Mammary epithelial cell (primary cell): ENCODE results near the gene LMAN1.

Source experiments
- EZH2 ChIP-seq: IDR thresholded peaks from 2 replicates; pipeline ENCODE4 v1.6.1; 2012; ENCODE audit warnings: low read length, inconsistent platforms, borderline replicate concordance
- TF ChIP-seq, protein P1 (sequence below), 2 donors: IDR thresholded peaks in 1 of 2; conservative IDR thresholded peaks in 1 of 2; 2 replicates each; pipeline ENCODE4 v1.5.1; 2011 to 2012; ENCODE audit warnings: inconsistent platforms in 2 of 2, low read length in 2 of 2, mild to moderate bottlenecking in 2 of 2, control low read depth in 1 of 2, low read depth in 1 of 2; ENCODE audit not compliant: insufficient read depth in 1 of 2; ENCODE audit errors: extremely low read depth in 1 of 2

DNA sequence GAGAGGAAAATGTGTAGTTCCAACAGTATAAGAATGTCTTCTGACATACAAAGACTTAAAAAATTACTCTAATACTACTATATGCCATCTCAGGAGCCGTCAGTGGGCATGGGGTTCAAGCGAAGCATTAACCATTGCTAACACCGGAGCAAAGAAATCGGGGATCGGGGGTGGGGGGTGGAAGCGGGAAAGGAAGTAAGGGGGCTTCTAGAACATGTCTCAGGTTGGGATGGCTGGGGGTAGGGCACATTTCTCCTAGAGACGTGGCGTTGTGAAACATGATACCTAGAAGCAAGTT lies 702 bp downstream of the LMAN1 start:
- TF ChIP-seq, protein P1, sequence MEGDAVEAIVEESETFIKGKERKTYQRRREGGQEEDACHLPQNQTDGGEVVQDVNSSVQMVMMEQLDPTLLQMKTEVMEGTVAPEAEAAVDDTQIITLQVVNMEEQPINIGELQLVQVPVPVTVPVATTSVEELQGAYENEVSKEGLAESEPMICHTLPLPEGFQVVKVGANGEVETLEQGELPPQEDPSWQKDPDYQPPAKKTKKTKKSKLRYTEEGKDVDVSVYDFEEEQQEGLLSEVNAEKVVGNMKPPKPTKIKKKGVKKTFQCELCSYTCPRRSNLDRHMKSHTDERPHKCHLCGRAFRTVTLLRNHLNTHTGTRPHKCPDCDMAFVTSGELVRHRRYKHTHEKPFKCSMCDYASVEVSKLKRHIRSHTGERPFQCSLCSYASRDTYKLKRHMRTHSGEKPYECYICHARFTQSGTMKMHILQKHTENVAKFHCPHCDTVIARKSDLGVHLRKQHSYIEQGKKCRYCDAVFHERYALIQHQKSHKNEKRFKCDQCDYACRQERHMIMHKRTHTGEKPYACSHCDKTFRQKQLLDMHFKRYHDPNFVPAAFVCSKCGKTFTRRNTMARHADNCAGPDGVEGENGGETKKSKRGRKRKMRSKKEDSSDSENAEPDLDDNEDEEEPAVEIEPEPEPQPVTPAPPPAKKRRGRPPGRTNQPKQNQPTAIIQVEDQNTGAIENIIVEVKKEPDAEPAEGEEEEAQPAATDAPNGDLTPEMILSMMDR (conservative IDR thresholded peaks at IDR 0.05 in 1 of 2, IDR thresholded peaks at IDR 0.05 in 1 of 2; ENCODE audit: extremely low read depth in 1 of 2, insufficient read depth in 1 of 2, low read depth in 1 of 2, low read length in 2 of 2) = no peak
- TF ChIP-seq EZH2 = no peak
